Measurements from ENCODE around the gene P4HA2. TPM values are rescaled to one million over a fixed set of nuclear protein-coding genes. Genes with fewer than 3 reads are reported as not detected.

The P4HA2 gene
- total RNA-seq, 2 experiments from 2014 or later: not detected

DNA sequence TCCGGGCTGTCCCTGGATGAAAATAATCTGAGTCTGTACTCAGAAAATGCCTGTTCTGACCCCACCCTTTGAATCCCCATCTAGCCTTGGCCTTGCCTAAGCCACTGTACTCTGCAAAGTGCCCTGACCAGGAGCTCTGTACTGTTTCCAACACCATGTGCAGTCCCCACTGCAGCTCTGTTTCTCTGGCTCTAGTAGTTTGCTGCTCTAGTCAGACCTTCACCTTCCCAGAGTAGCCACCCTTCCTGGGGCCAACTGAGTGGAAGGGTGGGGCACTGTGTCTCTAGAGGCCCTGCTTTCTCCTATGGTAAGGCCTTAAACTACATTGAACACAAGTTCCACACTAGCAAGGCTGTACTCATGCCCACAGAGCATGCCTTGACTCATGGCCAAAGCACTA lies 31.9 kb downstream of the P4HA2 start:
- no peak overlapping the region for H3K4me3 ChIP-seq (ENCODE audit: low read length)
- Mint-ChIP-seq H3K27me3 (no peaks in the 10 kb centered on the region), H3K4me1 (ENCODE audit: low read depth) (no peaks in the 10 kb centered on the region), H3K36me3 (ENCODE audit: low read depth) (no peaks in the 10 kb centered on the region), H3K9me3 (no peaks in the 10 kb centered on the region), H3K27ac (no peak overlapping the region), H3K4me3 (no peak overlapping the region)
- no peaks in the 10 kb centered on the region for H3K4me1 ChIP-seq (ENCODE audit: insufficient read depth, low read length)
- no peaks in the 10 kb centered on the region for H3K27me3 ChIP-seq (ENCODE audit: control insufficient read depth in 1 of 2, insufficient read depth in 2 of 2, low read length in 2 of 2)
- no peaks in the 10 kb centered on the region for H3K36me3 ChIP-seq (ENCODE audit: insufficient read depth, low read length)
- no peaks in the 10 kb centered on the region for H3K9me3 ChIP-seq (ENCODE audit: control insufficient read depth in 1 of 2, insufficient read depth in 1 of 2, low read length in 2 of 2)
- no peak overlapping the region for H3K27ac ChIP-seq (ENCODE audit: low read depth in 1 of 2, low read length in 2 of 2)
- DNase-seq (no peak), ATAC-seq (ENCODE audit: poor library complexity) (no peak)
- ChIA-PET CTCF (no interaction called here), POLR2A (no interaction called here)
- TF ChIP-seq, protein P1, sequence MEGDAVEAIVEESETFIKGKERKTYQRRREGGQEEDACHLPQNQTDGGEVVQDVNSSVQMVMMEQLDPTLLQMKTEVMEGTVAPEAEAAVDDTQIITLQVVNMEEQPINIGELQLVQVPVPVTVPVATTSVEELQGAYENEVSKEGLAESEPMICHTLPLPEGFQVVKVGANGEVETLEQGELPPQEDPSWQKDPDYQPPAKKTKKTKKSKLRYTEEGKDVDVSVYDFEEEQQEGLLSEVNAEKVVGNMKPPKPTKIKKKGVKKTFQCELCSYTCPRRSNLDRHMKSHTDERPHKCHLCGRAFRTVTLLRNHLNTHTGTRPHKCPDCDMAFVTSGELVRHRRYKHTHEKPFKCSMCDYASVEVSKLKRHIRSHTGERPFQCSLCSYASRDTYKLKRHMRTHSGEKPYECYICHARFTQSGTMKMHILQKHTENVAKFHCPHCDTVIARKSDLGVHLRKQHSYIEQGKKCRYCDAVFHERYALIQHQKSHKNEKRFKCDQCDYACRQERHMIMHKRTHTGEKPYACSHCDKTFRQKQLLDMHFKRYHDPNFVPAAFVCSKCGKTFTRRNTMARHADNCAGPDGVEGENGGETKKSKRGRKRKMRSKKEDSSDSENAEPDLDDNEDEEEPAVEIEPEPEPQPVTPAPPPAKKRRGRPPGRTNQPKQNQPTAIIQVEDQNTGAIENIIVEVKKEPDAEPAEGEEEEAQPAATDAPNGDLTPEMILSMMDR (IDR thresholded peaks at IDR 0.05): no peak
- intact Hi-C loops (cut with DNase I, micrococcal nuclease): no loop called here

GRCh38 chr5:132193165-132193694 lies 34.4 kb downstream of the P4HA2 start:
- CTCF ChIA-PET: no interaction called here
- DNase-seq (no peak), ATAC-seq (ENCODE audit: poor library complexity) (no peak)
- H3K4me1 ChIP-seq (ENCODE audit: insufficient read depth, low read length): no peaks in the 10 kb centered on the region
- Mint-ChIP-seq H3K4me3 (no peak overlapping the region), H3K27ac (no peak overlapping the region), H3K36me3 (ENCODE audit: low read depth) (no peaks in the 10 kb centered on the region), H3K4me1 (ENCODE audit: low read depth) (peaks cover 5% of the 10 kb centered on the region), H3K9me3 (no peaks in the 10 kb centered on the region), H3K27me3 (peaks cover 7% of the 10 kb centered on the region)
- intact Hi-C loops (cut with DNase I, micrococcal nuclease): no loop called here
- no peak overlapping the region for H3K4me3 ChIP-seq (ENCODE audit: low read length)
- H3K36me3 ChIP-seq (ENCODE audit: insufficient read depth, low read length): no peaks in the 10 kb centered on the region
- TF ChIP-seq, protein P1 (IDR thresholded peaks at IDR 0.05): no peak
- POLR2A ChIA-PET: no interaction called here
- H3K9me3 ChIP-seq (ENCODE audit: control insufficient read depth in 1 of 2, insufficient read depth in 1 of 2, low read length in 2 of 2): no peaks in the 10 kb centered on the region
- no peak overlapping the region for H3K27ac ChIP-seq (ENCODE audit: low read depth in 1 of 2, low read length in 2 of 2)
- no peaks in the 10 kb centered on the region for H3K27me3 ChIP-seq (ENCODE audit: control insufficient read depth in 1 of 2, insufficient read depth in 2 of 2, low read length in 2 of 2)

DNA sequence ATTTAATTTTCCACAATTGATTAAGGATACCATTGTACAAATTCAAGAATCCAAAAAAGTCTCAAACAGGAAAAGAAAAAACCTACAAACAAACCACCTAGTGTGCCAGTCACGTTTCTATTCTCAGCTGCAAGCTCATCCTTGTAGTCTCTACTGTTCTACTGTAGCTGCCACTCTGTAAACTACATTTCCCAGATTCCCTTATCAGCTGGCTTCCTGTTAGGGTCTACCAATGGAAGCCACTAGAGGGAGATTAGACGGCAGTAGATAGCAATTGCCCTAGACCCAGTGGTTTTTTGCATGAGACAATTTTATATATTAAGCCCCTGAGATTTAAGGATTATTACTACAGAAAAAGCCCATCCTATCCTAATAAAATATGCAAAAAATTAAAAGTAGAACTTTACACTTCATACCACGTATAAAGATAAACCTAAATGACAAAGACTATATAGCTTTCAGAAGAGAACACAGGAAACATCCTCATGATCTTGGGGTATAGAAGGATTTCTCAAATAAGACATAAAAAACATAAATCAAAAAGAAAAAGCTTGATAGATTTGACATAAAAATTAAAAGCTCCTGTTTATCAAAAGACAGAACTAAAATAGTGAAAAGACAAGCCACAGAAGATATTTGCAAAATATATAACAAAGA lies 37.4 kb downstream of the P4HA2 start:
- peaks cover 20% of the 10 kb centered on the region for H3K27me3 Mint-ChIP-seq
- H3K4me3 Mint-ChIP-seq: no peak overlapping the region
- peaks cover 5% of the 10 kb centered on the region for H3K4me1 Mint-ChIP-seq (ENCODE audit: low read depth)
- H3K9me3 ChIP-seq (ENCODE audit: control insufficient read depth in 1 of 2, insufficient read depth in 1 of 2, low read length in 2 of 2): no peaks in the 10 kb centered on the region
- H3K9me3 Mint-ChIP-seq: no peaks in the 10 kb centered on the region
- no peak overlapping the region for H3K27ac Mint-ChIP-seq
- no peaks in the 10 kb centered on the region for H3K36me3 ChIP-seq (ENCODE audit: insufficient read depth, low read length)
- ATAC-seq (ENCODE audit: poor library complexity) (peak; percentile 99), DNase-seq (peak in 4 of 14 experiments; percentile 6 to 73 (median 63))
- intact Hi-C loops (cut with DNase I, micrococcal nuclease): no loop called here
- H3K4me3 ChIP-seq (ENCODE audit: low read length): no peak overlapping the region
- H3K27ac ChIP-seq (ENCODE audit: low read depth in 1 of 2, low read length in 2 of 2): no peak overlapping the region
- no peaks in the 10 kb centered on the region for H3K27me3 ChIP-seq (ENCODE audit: control insufficient read depth in 1 of 2, insufficient read depth in 2 of 2, low read length in 2 of 2)
- H3K4me1 ChIP-seq (ENCODE audit: insufficient read depth, low read length): no peaks in the 10 kb centered on the region
- ChIA-PET CTCF (interaction anchor here (1.2 to 1.7 kb wide), 2 partner anchors 10 to 127 kb away, joined by 3 to 4 read pairs; no protein-coding TSS in a partner anchor), POLR2A (interaction anchor here (0.6 kb wide), 1 partner anchor 970 kb away, joined by 3 read pairs; no protein-coding TSS in a partner anchor)
- no peaks in the 10 kb centered on the region for H3K36me3 Mint-ChIP-seq (ENCODE audit: low read depth)
- TF ChIP-seq, protein P1 (IDR thresholded peaks at IDR 0.05): peak; percentile 60
